ENCODE data around the gene ARSG. TPM values are rescaled to one million over a fixed set of nuclear protein-coding genes. Genes with fewer than 3 reads are reported as not detected.

Gene ARSG
- total RNA-seq, 3 donors from 2014 or later: 9.3 to 14.8 (median 9.5) TPM

DNA sequence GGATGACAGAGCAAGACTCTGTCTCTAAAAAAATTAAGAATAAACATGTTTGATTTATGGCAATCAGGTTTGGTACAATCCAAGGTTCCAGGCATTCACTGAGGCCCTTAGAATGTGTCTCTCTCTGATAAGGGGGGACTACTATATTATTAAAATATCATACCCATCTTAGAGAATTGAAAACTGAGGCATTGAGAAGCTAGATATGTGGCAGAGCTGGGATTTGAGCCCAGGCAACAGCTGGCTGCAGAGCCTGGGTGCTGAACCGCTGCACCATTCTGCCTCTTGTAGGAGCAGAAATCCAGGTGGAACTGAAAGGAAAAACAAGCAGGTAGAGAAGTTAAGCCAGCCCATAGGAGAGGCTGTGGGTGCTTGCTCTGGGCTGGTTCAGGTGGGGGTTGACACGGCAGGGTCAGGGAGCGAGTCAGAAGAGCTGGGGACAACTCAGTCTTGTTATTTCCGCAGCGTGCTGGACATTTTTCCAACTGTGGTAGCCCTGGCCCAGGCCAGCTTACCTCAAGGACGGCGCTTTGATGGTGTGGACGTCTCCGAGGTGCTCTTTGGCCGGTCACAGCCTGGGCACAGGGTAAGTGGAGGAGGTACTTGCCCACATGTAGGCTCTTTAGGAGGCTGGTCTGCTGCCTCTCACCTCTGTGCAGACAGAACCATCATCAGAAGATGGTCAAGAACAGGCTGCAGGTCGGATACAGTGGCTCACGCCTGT is 103.5 kb downstream of the ARSG start:
- DNase-seq (ENCODE audit: low spot score in 2 of 2): no peak
- Histone ChIP-seq H3K27ac (no peak overlapping the region), H3K4me3 (no peak overlapping the region), H3K36me3 (no peaks in the 10 kb centered on the region), H3K27me3 (no peaks in the 10 kb centered on the region), H3K9me3 (peaks cover 9% of the 10 kb centered on the region in 2 donors), H3K4me1 (no peaks in the 10 kb centered on the region)
- TF ChIP-seq POLR2AphosphoS5 (IDR thresholded peaks at IDR 0.05) (no peak), POLR2A (IDR thresholded peaks at IDR 0.05) (no peak)
- TF ChIP-seq, protein P1, sequence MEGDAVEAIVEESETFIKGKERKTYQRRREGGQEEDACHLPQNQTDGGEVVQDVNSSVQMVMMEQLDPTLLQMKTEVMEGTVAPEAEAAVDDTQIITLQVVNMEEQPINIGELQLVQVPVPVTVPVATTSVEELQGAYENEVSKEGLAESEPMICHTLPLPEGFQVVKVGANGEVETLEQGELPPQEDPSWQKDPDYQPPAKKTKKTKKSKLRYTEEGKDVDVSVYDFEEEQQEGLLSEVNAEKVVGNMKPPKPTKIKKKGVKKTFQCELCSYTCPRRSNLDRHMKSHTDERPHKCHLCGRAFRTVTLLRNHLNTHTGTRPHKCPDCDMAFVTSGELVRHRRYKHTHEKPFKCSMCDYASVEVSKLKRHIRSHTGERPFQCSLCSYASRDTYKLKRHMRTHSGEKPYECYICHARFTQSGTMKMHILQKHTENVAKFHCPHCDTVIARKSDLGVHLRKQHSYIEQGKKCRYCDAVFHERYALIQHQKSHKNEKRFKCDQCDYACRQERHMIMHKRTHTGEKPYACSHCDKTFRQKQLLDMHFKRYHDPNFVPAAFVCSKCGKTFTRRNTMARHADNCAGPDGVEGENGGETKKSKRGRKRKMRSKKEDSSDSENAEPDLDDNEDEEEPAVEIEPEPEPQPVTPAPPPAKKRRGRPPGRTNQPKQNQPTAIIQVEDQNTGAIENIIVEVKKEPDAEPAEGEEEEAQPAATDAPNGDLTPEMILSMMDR (IDR thresholded peaks at IDR 0.05): no peak
- intact Hi-C loops (cut with DNase I; ENCODE audit: low total_unique reads): no loop called here

DNA sequence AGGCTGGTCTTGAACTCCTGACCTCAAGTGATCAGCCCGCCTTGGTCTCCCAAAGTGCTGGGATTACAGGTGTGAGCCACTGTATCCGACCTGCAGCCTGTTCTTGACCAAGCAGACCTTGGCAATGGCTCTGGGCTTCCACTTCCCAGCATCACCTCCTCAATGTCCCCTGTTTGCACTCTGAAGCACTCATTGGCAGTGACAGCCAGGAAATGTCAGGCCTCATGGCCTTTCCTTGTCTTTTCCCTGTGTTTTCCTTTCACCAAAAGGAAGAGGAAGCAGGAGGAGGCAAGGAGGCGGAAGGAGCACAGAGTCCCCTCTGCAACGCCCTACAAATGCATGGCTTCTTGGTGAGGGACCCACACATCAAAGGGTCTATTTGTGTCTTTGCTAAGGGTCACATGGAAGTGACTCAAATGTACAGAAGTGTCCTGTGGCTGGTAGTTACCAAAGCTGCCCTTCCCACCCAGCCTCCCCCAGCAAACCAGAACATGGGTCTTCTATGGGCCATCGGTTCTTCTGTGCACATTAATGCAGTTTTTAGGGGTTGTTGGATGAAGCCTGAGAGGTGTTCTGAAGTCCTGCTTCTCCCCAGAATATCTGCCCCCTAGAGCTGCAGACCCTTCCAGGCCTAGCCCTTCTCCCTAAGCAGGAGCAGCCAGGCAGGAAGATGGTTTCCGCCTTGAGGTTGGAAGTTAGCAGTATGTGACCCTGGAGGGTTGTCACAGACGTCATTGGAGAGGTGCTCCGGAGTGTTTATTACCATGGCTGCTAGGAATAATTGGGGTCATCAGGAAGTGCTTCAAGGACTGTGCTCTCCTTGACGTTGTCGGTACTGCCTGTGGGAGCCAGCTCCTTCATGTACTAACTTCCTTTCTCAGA is 105.2 kb downstream of the ARSG start:
- H3K27me3 ChIP-seq: no peaks in the 10 kb centered on the region
- intact Hi-C loops (cut with DNase I; ENCODE audit: low total_unique reads): no loop called here
- no peak for DNase-seq (ENCODE audit: low spot score in 2 of 2)

DNA sequence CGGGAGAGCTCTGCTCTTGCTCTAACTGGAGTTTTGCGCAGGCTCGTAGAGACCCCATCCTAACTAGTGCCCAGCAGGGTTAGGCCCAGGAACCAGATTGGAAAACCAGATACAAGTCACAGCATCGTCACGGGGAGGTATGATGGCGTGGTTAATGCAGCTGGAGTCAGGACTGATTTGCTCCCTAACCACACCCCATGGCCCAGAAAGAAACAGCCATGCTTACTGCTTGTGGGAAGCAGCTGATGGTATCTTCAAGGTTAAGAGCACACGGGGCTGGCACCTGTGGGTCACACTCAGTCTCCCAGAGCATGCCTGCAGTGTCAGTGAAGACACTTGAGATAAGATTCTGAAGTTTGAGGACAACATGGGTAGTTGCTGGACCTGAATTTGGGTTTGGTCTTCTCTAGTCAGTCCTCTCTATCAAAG is 105.8 kb downstream of the ARSG start:
- DNase-seq (ENCODE audit: low spot score in 2 of 2): no peak
- H3K36me3 ChIP-seq: no peaks in the 10 kb centered on the region
- peak overlapping the region in 1 of 2 donors; percentile 61 for H3K27ac ChIP-seq
- intact Hi-C loops (cut with DNase I; ENCODE audit: low total_unique reads): no loop called here
- H3K4me1 ChIP-seq: no peaks in the 10 kb centered on the region
- no peaks in the 10 kb centered on the region for H3K27me3 ChIP-seq
- no peak overlapping the region for H3K4me3 ChIP-seq
- no peak for TF ChIP-seq POLR2A (IDR thresholded peaks at IDR 0.05)
- TF ChIP-seq POLR2AphosphoS5 (IDR thresholded peaks at IDR 0.05): no peak
- TF ChIP-seq, protein P1 (IDR thresholded peaks at IDR 0.05): no peak
- H3K9me3 ChIP-seq: peaks cover 9% of the 10 kb centered on the region in 2 donors

More for the DNA sequence above, 105.2 kb downstream of the ARSG start:
- TF ChIP-seq POLR2A (IDR thresholded peaks at IDR 0.05): no peak
- TF ChIP-seq POLR2AphosphoS5 (IDR thresholded peaks at IDR 0.05): no peak
- TF ChIP-seq, protein P1 (IDR thresholded peaks at IDR 0.05): no peak
- Histone ChIP-seq H3K4me3 (no peak overlapping the region), H3K9me3 (peaks cover 9% of the 10 kb centered on the region in 2 donors), H3K36me3 (no peaks in the 10 kb centered on the region), H3K4me1 (no peaks in the 10 kb centered on the region), H3K27ac (peak overlapping the region in 1 of 2 donors; percentile 61)

DNA sequence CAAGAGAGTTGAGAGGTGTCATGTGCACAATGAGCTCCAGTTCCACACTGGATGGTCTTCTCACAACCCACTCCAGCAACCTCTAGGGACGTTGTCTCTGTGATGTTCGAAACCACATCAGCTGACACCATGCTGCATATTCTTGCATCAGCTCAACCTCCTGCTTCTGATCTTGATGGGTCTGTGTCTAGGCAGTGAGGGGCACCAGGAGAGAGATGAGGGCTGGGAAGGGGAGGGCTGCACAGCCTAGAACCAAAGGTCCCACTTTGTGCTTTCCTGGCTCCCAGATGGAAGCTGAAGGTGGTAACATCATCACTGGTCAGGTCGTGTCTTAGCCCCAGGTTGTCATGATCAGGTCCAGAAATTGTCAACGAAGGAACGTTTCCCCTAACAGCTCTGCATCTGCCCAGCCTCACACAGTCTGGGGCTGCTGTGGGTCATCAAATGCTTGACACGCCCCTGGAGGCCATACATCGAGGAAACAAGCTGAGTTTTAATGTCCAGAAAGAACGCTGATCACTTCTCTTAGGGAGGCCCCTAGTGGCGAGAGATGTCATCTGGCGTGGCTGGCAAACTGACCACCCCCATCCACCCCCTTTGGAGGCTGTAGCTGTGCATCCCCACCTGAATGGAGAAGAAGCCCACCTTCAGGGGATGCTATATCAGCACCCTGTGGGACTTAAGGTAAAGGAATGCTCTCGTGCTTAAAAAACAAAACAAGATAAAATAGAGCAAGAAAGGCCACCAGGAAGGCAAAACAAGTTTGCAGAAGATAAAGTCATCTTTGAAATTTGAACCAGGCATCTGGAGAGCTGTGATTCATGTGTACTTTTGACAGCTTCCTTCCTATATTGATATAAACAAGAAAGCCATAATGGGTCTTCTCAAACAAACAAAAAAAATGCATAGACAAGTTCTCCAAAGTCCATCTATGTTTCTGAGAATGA is 107.7 kb downstream of the ARSG start:
- Histone ChIP-seq H3K27me3 (no peaks in the 10 kb centered on the region), H3K9me3 (peaks cover 9% of the 10 kb centered on the region in 2 donors), H3K4me1 (no peaks in the 10 kb centered on the region), H3K36me3 (no peaks in the 10 kb centered on the region), H3K27ac (peak overlapping the region; percentile 52 to 62), H3K4me3 (no peak overlapping the region)
- intact Hi-C loops (cut with DNase I; ENCODE audit: low total_unique reads): no loop called here
- TF ChIP-seq POLR2AphosphoS5 (IDR thresholded peaks at IDR 0.05) (no peak), POLR2A (IDR thresholded peaks at IDR 0.05) (no peak)
- TF ChIP-seq, protein P1 (IDR thresholded peaks at IDR 0.05): peak; percentile 77 to 82 (median 80)
- no peak for DNase-seq (ENCODE audit: low spot score in 2 of 2)
